Caco-2 (cell line): Measurements from ENCODE around the gene RAD51B. TPM values are rescaled to one million over a fixed set of nuclear protein-coding genes. Genes with fewer than 3 reads are reported as not detected.
A peak's percentile ranks its signal among the peaks of the same experiment; 100 is the strongest.

Experiments
- BruUV-seq: library from RNA; stranded (reverse); fragments of 400-500 nt; replicated peaks from 2 replicates; lab custom pipeline; 2021; lab: Mats Ljungman, UMichigan
- CTCF ChIA-PET: fragments of 300-600 bp; sonication (Branson Sonifier 250); formaldehyde crosslinking; loops from one replicate; lab custom pipeline; 2022; ENCODE audit warnings: antibody characterized with exemption; lab: Charles Lee
- POLR2A ChIA-PET: fragments of 300-600 bp; sonication (Branson Sonifier 250); formaldehyde crosslinking; loops from one replicate; lab custom pipeline; 2022; ENCODE audit warnings: antibody characterized with exemption; lab: Charles Lee
- DNase-seq, 2 experiments: peaks; one replicate each; pipeline versions ENCODE4 v3.0.0 to v3.0.0-alpha.2; 2020 to 2022
- H3K27me3 ChIP-seq: replicated peaks from 2 replicates; pipeline ENCODE4 v1.6.0; 2011; ENCODE audit warnings: low read length; ENCODE audit not compliant: control insufficient read depth, insufficient read depth
- H3K36me3 ChIP-seq: 2 replicates; pipeline ENCODE4 v1.5.1; 2011; ENCODE audit warnings: low read length; ENCODE audit not compliant: control insufficient read depth, insufficient read depth
- H3K4me1 ChIP-seq: fragments of 250-450 bp; sonication (Bioruptor Pico); 2 replicates; pipeline ENCODE4 v1.5.1; 2020; ENCODE audit warnings: mild to moderate bottlenecking
- H3K4me3 ChIP-seq: 2 replicates; pipeline ENCODE4 v1.5.1; 2011; ENCODE audit warnings: low read depth, mild to moderate bottlenecking, control low read depth, low read length
- H3K9me3 ChIP-seq: fragments of 250-450 bp; sonication (Bioruptor Pico); 2 replicates; pipeline ENCODE4 v1.5.1; 2020; ENCODE audit warnings: mild to moderate bottlenecking, moderate library complexity
- H3K27ac Mint-ChIP-seq: one replicate; pipeline ENCODE4 v1.8.0; 2022; ENCODE audit warnings: mixed read lengths; ENCODE audit not compliant: unreplicated experiment
- H3K27me3 Mint-ChIP-seq: one replicate; pipeline ENCODE4 v1.8.0; 2022; ENCODE audit warnings: mixed read lengths; ENCODE audit not compliant: insufficient read depth, unreplicated experiment
- H3K36me3 Mint-ChIP-seq: one replicate; pipeline ENCODE4 v1.8.0; 2022; ENCODE audit warnings: mild to moderate bottlenecking, mixed read lengths; ENCODE audit not compliant: insufficient read depth, unreplicated experiment
- H3K4me1 Mint-ChIP-seq: one replicate; pipeline ENCODE4 v1.8.0; 2022; ENCODE audit warnings: low read depth, mixed read lengths; ENCODE audit not compliant: unreplicated experiment
- H3K4me3 Mint-ChIP-seq: one replicate; pipeline ENCODE4 v1.8.0; 2022; ENCODE audit warnings: mild to moderate bottlenecking, moderate library complexity, mixed read lengths; ENCODE audit not compliant: unreplicated experiment
- H3K9me3 Mint-ChIP-seq: one replicate; pipeline ENCODE4 v1.8.0; 2022; ENCODE audit warnings: mixed read lengths; ENCODE audit not compliant: unreplicated experiment
- intact Hi-C: fragments of 100-400 bp; cut with micrococcal nuclease; formaldehyde crosslinking; loops from one replicate; pipeline ENCODE4 v1.10.0; 2022; ENCODE audit not compliant: unreplicated experiment
- total RNA-seq: library from RNA; stranded (reverse); gene quantifications from 2 replicates; pipeline ENCODE4 v1.2.3, GENCODE V29; 2022
- TF ChIP-seq, protein P1 (sequence below), 2 experiments: fragments of 200-600 bp in 1 of 2; IDR thresholded peaks; 1 replicate in 1 of 2; 2 replicates in 1 of 2; pipeline versions ENCODE4 v1.5.1 to v1.8.0; 2011 to 2022; ENCODE audit warnings: antibody characterized with exemption in 1 of 2, control low read depth in 1 of 2, inconsistent platforms in 1 of 2, low read depth in 1 of 2, low read length in 1 of 2, mild to moderate bottlenecking in 1 of 2, moderate library complexity in 1 of 2; ENCODE audit not compliant: insufficient read depth in 1 of 2, severe bottlenecking in 1 of 2, unreplicated experiment in 1 of 2

Gene RAD51B
- total RNA-seq, 1 experiment from 2014 or later, result 16.7 TPM

DNA sequence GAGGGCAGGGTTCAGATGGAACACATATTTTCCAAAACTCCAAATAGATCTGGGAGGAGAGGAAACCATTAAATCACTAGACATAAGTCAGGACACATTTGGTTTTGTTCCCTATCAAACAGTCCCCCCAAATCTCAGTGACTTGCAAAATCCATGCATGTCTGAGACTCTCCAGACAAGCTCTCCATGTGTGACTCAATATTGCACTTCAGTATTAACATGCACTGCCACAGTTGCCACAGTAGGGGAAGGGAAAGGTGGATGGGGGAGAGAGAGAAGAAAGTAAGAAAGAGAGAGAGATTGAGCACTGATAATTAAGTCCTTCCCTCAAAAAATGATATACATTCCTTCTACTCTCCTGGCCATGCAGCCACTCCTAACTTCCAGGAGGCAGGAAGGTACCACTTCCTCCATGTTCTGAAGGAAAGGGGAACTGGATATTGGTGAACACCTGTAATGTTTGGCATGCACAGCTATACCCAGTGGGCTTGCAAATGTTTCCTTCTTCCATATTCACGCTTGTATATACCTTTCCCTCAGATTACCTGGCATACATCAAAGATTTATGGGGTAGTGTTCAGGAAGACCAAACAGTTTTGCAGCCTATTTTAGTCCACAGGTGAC, 663.3 kb downstream of the RAD51B start:
- ChIA-PET POLR2A (no interaction called here), CTCF (no interaction called here)
- Histone ChIP-seq H3K27me3 (no peaks in the 10 kb centered on the region), H3K4me3 (no peak overlapping the region), H3K4me1 (peaks cover 96% of the 10 kb centered on the region), H3K9me3 (no peaks in the 10 kb centered on the region), H3K36me3 (no peaks in the 10 kb centered on the region)
- no peak for DNase-seq
- intact Hi-C loops, result loop anchor here (10.0 kb wide), 1 partner anchor 172 kb away; no protein-coding TSS in a partner anchor
- Mint-ChIP-seq H3K4me1 (peaks cover 92% of the 10 kb centered on the region), H3K27me3 (no peaks in the 10 kb centered on the region), H3K27ac (no peak overlapping the region), H3K4me3 (no peak overlapping the region), H3K36me3 (peaks cover 9% of the 10 kb centered on the region), H3K9me3 (no peaks in the 10 kb centered on the region)
- TF ChIP-seq, protein P1, sequence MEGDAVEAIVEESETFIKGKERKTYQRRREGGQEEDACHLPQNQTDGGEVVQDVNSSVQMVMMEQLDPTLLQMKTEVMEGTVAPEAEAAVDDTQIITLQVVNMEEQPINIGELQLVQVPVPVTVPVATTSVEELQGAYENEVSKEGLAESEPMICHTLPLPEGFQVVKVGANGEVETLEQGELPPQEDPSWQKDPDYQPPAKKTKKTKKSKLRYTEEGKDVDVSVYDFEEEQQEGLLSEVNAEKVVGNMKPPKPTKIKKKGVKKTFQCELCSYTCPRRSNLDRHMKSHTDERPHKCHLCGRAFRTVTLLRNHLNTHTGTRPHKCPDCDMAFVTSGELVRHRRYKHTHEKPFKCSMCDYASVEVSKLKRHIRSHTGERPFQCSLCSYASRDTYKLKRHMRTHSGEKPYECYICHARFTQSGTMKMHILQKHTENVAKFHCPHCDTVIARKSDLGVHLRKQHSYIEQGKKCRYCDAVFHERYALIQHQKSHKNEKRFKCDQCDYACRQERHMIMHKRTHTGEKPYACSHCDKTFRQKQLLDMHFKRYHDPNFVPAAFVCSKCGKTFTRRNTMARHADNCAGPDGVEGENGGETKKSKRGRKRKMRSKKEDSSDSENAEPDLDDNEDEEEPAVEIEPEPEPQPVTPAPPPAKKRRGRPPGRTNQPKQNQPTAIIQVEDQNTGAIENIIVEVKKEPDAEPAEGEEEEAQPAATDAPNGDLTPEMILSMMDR (IDR thresholded peaks at IDR 0.05; ENCODE audit: insufficient read depth in 1 of 2, low read depth in 1 of 2, low read length in 1 of 2, severe bottlenecking in 1 of 2, unreplicated experiment in 1 of 2), result no peak
- BruUV-seq, result no TSS peak

DNA sequence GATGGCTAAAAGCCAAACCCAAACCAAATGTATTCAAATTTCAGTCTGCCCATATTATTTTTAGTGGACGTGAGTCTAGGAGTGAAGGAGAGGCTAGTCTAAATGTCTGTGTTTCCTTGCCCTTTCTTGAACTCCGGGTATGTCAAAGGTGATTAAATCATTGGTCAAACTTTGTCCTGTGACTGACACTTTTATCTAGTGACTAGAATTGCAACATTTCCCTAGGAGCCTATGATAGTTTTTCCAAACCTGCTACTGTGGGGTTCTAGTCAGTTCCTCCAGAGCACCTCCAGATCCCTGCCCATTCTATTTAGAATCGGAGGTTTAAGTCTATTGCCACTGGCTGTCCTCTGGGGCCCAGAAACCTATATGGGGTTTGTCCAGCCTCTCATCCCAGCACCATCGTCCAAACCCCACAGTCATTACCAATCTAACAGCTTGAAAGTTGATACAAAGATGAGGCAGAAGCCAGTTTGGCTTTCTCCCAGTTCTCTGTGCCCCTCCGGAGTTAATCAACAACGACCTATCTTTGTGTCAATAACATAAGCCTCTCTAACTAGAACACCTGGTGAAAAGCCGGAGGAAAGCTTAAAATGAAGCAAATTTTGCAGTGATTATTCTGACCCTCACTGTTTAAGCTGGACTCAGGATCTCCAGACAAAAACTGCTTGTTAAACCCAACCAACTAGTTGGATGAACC, 666.6 kb downstream of the RAD51B start:
- peak in 1 of 2 experiments; percentile 43 for DNase-seq
- H3K4me3 Mint-ChIP-seq, result peak overlapping the region; percentile 47
- CTCF ChIA-PET, result no interaction called here
- no peaks in the 10 kb centered on the region for H3K27me3 Mint-ChIP-seq
- no peak overlapping the region for H3K4me3 ChIP-seq
- H3K27me3 ChIP-seq, result no peaks in the 10 kb centered on the region
- H3K36me3 Mint-ChIP-seq, result peaks cover 2% of the 10 kb centered on the region
- TF ChIP-seq, protein P1 (IDR thresholded peaks at IDR 0.05; ENCODE audit: insufficient read depth in 1 of 2, low read depth in 1 of 2, low read length in 1 of 2, severe bottlenecking in 1 of 2, unreplicated experiment in 1 of 2), result no peak
- peak overlapping the region; percentile 94 for H3K27ac Mint-ChIP-seq
- no TSS peak for BruUV-seq
- peaks cover 70% of the 10 kb centered on the region for H3K4me1 Mint-ChIP-seq
- H3K4me1 ChIP-seq, result peaks cover 64% of the 10 kb centered on the region
- POLR2A ChIA-PET, result interaction anchor here (1.0 kb wide), 1 partner anchor 307 kb away, joined by 4 read pairs; the partner anchor contains the start of gene ZFP36L1
- H3K36me3 ChIP-seq, result no peaks in the 10 kb centered on the region
- intact Hi-C loops, result loop anchor here (1.0 to 10.0 kb wide), 2 partner anchors 35 to 169 kb away; no protein-coding TSS in a partner anchor
- no peaks in the 10 kb centered on the region for H3K9me3 ChIP-seq
- no peaks in the 10 kb centered on the region for H3K9me3 Mint-ChIP-seq

DNA sequence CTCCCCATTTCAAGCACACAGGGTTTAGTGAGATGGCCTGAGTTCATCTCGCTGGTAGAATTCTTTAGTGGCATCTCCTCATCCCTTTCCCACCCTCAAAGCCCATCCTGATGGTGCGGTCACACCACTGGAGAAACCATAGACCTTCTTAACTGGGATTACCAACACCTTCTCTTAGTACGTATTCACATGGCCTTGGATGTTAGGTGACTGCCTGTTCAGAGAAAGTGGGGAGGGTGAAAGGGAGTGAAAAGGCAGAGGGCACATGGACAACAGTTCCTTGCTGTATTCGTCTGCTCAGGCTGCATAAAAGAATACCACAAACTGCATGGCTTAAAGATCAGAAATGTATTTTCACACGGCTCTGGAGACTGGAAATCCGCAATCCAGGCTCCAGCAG, 667.2 kb downstream of the RAD51B start:
- no peaks in the 10 kb centered on the region for H3K27me3 ChIP-seq
- H3K9me3 Mint-ChIP-seq, result no peaks in the 10 kb centered on the region
- peak overlapping the region; percentile 24 for H3K4me3 Mint-ChIP-seq
- POLR2A ChIA-PET, result interaction anchor here (1.0 kb wide), 1 partner anchor 306 kb away, joined by 4 read pairs; the partner anchor contains the start of gene ZFP36L1
- CTCF ChIA-PET, result no interaction called here
- H3K36me3 ChIP-seq, result no peaks in the 10 kb centered on the region
- DNase-seq, result no peak
- no peaks in the 10 kb centered on the region for H3K27me3 Mint-ChIP-seq
- H3K36me3 Mint-ChIP-seq, result no peaks in the 10 kb centered on the region
- H3K27ac Mint-ChIP-seq, result peak overlapping the region; percentile 94
- no TSS peak for BruUV-seq
- H3K9me3 ChIP-seq, result no peaks in the 10 kb centered on the region
- TF ChIP-seq, protein P1 (IDR thresholded peaks at IDR 0.05; ENCODE audit: insufficient read depth in 1 of 2, low read depth in 1 of 2, low read length in 1 of 2, severe bottlenecking in 1 of 2, unreplicated experiment in 1 of 2), result no peak
- peaks cover 64% of the 10 kb centered on the region for H3K4me1 Mint-ChIP-seq
- peaks cover 59% of the 10 kb centered on the region for H3K4me1 ChIP-seq
- intact Hi-C loops, result loop anchor here (1.0 to 10.0 kb wide), 2 partner anchors 34 to 168 kb away; no protein-coding TSS in a partner anchor
- H3K4me3 ChIP-seq, result no peak overlapping the region
